GM12872 (cell line): Measurements from ENCODE around the gene CA12.

Source experiments
- TF ChIP-seq, protein P1 (sequence below): IDR thresholded peaks from 3 replicates; pipeline ENCODE4 v1.5.1; 2011; ENCODE audit warnings: low read depth, mild to moderate bottlenecking, low read length, moderate library complexity; ENCODE audit not compliant: insufficient read depth

Gene CA12

GRCh38 chr15:63306492-63307073, 75.1 kb downstream of the CA12 start:
- TF ChIP-seq, protein P1, sequence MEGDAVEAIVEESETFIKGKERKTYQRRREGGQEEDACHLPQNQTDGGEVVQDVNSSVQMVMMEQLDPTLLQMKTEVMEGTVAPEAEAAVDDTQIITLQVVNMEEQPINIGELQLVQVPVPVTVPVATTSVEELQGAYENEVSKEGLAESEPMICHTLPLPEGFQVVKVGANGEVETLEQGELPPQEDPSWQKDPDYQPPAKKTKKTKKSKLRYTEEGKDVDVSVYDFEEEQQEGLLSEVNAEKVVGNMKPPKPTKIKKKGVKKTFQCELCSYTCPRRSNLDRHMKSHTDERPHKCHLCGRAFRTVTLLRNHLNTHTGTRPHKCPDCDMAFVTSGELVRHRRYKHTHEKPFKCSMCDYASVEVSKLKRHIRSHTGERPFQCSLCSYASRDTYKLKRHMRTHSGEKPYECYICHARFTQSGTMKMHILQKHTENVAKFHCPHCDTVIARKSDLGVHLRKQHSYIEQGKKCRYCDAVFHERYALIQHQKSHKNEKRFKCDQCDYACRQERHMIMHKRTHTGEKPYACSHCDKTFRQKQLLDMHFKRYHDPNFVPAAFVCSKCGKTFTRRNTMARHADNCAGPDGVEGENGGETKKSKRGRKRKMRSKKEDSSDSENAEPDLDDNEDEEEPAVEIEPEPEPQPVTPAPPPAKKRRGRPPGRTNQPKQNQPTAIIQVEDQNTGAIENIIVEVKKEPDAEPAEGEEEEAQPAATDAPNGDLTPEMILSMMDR: no peak

- TF ChIP-seq, protein P1: no peak
These were observed 76.4 kb downstream of the CA12 start for GRCh38 chr15:63305260-63305659.

- TF ChIP-seq, protein P1: no peak
These were observed 80.6 kb downstream of the CA12 start for GRCh38 chr15:63301088-63301487.

DNA sequence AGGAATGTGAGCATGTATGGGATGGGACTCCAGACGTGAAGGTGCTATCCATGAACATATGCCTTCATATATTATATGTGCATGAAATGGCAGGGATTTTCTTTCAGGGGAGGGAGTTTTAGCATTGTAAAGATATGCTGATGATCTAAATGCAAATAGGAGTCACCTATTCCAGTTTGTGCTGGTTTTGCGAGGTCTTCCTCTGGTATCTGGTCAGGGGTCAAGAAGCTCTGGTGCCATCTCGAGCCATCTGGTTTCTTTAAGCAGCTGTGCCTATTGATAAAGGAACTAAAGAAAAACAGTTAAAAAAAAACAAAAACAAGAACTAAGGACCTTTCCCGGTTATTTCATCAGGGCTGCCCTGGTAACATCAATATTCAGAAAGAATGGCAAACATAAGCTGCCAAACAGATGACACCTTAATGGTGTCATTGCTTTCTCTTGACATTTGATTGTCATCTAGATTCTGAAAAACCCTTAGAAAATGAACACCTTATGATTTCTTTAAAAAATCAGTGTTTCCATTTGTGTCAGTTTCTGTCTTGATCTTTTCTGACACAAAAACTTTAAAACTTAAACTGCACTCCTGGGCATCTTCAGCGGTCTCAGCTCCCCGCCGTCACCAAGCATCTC, 81.6 kb downstream of the CA12 start:
- TF ChIP-seq, protein P1: no peak

- TF ChIP-seq, protein P1: no peak
These were observed 85.5 kb downstream of the CA12 start for GRCh38 chr15:63296195-63296594.

DNA sequence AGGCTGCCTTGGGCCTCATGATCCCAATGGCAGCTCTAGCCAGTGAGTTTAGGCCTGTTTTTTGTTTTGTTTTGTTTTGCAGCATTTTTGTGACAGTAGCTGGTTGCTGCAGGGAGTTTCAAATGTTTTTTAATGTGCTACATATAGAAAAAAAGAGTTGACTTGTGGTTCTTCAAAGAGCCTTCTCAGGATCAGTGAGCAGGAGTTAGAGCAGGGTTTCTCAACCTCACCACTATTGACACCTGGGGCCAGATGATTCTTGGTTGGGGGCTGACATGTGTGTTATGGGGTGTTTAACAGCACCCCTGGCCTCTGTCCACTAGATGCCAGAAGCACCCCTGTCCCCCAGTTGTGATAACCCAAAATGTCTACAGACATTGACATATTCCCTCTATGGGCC, 86.3 kb downstream of the CA12 start:
- TF ChIP-seq, protein P1: no peak

- TF ChIP-seq, protein P1: no peak
These were observed 87.3 kb downstream of the CA12 start for GRCh38 chr15:63294359-63294758.

DNA sequence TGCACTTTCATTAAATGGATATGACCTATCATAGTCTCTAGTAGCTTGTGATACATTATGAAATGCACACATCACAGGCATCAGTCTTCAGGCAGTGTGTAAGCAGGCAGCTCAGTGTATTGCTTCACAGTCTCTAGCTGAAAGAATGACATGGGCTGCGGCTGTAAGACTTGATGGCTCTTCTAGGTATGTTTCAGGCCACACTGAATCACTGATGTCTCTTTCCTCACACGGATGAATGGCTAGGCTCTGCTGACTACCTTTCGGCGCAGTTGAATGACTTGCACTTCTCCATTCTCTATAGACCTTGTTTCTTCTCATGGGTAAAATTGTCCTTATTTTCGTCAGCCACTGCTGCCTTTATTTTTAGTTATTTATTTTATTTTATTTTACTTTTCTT, 88.9 kb downstream of the CA12 start:
- TF ChIP-seq, protein P1: no peak
